Prostate gland (tissue), 2 donors: ENCODE results near the gene TIE1. TPM values are rescaled to one million over a fixed set of nuclear protein-coding genes. Genes with fewer than 3 reads are reported as not detected.
A peak's percentile ranks its signal among the peaks of the same experiment; 100 is the strongest.

ENCODE experiments used
- DNase-seq: peaks from one replicate; pipeline ENCODE4 v3.0.0-alpha.2; 2019; ENCODE audit warnings: low spot score
- H3K27ac ChIP-seq, 2 donors: fragments of 200-600 bp; sonication (generic); 2 replicates each; pipeline ENCODE4 v1.5.1; 2017 to 2019
- H3K27me3 ChIP-seq: fragments of 200-600 bp; sonication (generic); replicated peaks from 2 replicates; pipeline ENCODE4 v1.5.1; 2019; ENCODE audit not compliant: insufficient read depth
- H3K36me3 ChIP-seq, 2 donors: fragments of 200-600 bp; sonication (generic); 1 replicate in 1 of 2; 2 replicates in 1 of 2; pipeline versions ENCODE4 v1.5.1 to v1.8.1; 2017 to 2019
- H3K4me1 ChIP-seq: fragments of 200-600 bp; sonication (generic); replicated peaks from 2 replicates; pipeline ENCODE4 v1.5.1; 2019
- H3K4me3 ChIP-seq, 2 donors: fragments of 200-600 bp; sonication (generic); 2 replicates each; pipeline ENCODE4 v1.5.1; 2017 to 2019
- H3K9me3 ChIP-seq: fragments of 200-600 bp; sonication (generic); 2 replicates; pipeline ENCODE4 v1.5.1; 2017
- POLR2A ChIP-seq: fragments of 450-650 bp; IDR thresholded peaks from one replicate; pipeline ENCODE4 v1.6.1; 2016; ENCODE audit warnings: antibody characterized with exemption, mild to moderate bottlenecking
- POLR2AphosphoS5 ChIP-seq: sonication (generic); formaldehyde crosslinking; IDR thresholded peaks from one replicate; pipeline ENCODE4 v1.6.1; 2017; ENCODE audit warnings: antibody characterized with exemption
- WGBS: methylation state at CpG from one replicate; pipeline ENCODE4 v1.1.5; 2018; 5-methylcytosine and 5-hydroxymethylcytosine counted together
- intact Hi-C: fragments of 100-400 bp; cut with DNase I; formaldehyde crosslinking; loops from one replicate; pipeline ENCODE4 v1.14.2; 2022
- total RNA-seq, 2 donors: library from RNA; depleted of rRNA; stranded (reverse); fragments of >200 nt; gene quantifications; one replicate each; pipeline ENCODE4 v1.1.0, GENCODE V29; 2016
- TF ChIP-seq, protein P1 (sequence below), 4 experiments: fragments of 200-600 bp in 2 of 4; fragments of 450-650 bp in 2 of 4; sonication (generic) in 2 of 4; IDR thresholded peaks; 1 replicate in 3 of 4; 2 replicates in 1 of 4; pipeline ENCODE4 v1.5.1; 2016 to 2019; ENCODE audit warnings: antibody characterized with exemption in 4 of 4, mild to moderate bottlenecking in 2 of 4, moderate library complexity in 2 of 4

Gene TIE1
- total RNA-seq, 2 donors from 2014 or later = 18.7 to 21.7 TPM

DNA sequence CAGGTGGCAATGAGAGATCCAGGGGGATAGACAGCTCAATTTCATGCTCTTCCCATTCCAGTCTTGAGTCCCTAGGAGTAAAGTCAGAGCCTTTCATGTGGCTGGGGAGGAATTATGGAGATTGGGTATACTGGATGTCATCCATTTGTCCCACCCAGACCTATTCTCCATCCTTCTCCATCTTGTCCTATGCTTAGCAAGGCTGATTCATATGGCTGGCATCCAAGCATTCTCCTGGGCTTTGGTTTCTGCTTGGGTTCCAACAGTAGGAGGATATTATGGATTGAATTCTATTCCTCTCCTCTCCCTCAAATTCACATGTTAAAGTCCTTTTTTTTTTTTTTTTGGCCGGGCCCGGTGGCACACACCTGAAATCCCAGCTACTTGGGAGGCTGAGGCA, 54.2 kb downstream of the TIE1 start:
- Histone ChIP-seq H3K9me3 (no peaks in the 10 kb centered on the region), H3K4me3 (no peak overlapping the region), H3K27ac (no peak overlapping the region), H3K4me1 (peaks cover 5% of the 10 kb centered on the region), H3K27me3 (no peaks in the 10 kb centered on the region), H3K36me3 (no peaks in the 10 kb centered on the region)
- TF ChIP-seq POLR2A (no peak), POLR2AphosphoS5 (no peak)
- TF ChIP-seq, protein P1, sequence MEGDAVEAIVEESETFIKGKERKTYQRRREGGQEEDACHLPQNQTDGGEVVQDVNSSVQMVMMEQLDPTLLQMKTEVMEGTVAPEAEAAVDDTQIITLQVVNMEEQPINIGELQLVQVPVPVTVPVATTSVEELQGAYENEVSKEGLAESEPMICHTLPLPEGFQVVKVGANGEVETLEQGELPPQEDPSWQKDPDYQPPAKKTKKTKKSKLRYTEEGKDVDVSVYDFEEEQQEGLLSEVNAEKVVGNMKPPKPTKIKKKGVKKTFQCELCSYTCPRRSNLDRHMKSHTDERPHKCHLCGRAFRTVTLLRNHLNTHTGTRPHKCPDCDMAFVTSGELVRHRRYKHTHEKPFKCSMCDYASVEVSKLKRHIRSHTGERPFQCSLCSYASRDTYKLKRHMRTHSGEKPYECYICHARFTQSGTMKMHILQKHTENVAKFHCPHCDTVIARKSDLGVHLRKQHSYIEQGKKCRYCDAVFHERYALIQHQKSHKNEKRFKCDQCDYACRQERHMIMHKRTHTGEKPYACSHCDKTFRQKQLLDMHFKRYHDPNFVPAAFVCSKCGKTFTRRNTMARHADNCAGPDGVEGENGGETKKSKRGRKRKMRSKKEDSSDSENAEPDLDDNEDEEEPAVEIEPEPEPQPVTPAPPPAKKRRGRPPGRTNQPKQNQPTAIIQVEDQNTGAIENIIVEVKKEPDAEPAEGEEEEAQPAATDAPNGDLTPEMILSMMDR (IDR thresholded peaks at IDR 0.05) = no peak
- WGBS = 97% methylated on average over 2 of the region's 2 CpGs
- DNase-seq = no peak
- intact Hi-C loops = no loop called here

DNA sequence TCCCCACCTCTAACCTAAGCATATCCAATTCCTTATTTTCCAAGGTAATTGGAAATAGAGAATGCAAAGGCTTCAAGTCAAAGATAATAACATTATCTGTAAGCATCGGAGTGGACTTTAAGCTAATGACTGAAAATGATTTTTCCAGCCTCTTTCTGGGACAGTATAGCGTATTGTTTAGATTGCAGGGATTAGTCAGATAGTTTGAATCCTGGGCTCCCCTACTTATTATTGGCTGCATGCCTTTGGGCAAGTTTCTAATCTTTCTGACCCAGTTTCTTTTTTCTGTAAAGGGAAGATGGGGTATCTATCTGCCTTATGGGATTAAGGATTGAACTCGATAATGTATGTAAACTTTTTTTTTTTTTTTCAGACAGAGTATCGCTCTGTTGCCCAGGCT, 56.5 kb downstream of the TIE1 start:
- TF ChIP-seq POLR2A (no peak), POLR2AphosphoS5 (no peak)
- TF ChIP-seq, protein P1 (IDR thresholded peaks at IDR 0.05) = no peak
- Histone ChIP-seq H3K4me1 (peaks cover 5% of the 10 kb centered on the region), H3K4me3 (no peak overlapping the region), H3K27ac (no peak overlapping the region), H3K36me3 (no peaks in the 10 kb centered on the region), H3K27me3 (no peaks in the 10 kb centered on the region), H3K9me3 (no peaks in the 10 kb centered on the region)
- 92% methylated on average over 4 of the region's 4 CpGs for WGBS
- DNase-seq = no peak
- intact Hi-C loops = no loop called here

DNA sequence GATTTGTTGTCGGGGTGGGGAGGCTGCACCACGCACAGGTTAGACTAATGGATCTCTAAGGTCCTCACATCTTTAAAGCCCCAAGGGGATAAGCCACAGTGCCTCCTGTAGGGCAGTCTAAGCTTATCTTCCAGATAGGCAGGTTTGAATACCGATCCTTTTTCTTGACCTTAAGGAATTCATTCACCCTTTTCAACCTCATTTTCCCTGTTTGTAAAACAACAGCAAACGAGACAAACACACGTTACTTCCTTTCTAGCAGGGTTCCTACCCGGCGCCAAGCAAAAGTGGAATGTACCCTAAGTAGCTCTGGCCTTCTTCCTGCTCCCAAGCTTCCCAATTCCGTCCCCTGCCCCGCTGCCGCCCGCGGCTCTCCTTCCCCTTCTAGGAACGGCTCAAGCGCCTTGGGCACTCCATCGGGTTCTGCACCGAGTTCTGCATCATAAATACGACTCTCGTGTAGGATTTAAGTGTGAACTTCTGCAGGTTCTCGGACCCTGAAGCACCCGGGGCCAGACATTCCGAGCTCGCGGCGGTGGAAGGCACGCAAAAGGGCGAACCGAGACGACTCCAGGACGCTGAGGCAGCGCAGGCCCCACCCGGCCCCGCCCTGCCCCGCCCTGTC, 57.5 kb downstream of the TIE1 start:
- DNase-seq = no peak
- WGBS = under 1% methylated on average over 33 of the region's 33 CpGs
- intact Hi-C loops = no loop called here
- Histone ChIP-seq H3K4me3 (peak overlapping the region; percentile 56 to 59), H3K27me3 (no peaks in the 10 kb centered on the region), H3K36me3 (peaks cover 0 to 1% of the 10 kb centered on the region in 2 donors), H3K27ac (peak overlapping the region; percentile 87 to 92), H3K9me3 (no peaks in the 10 kb centered on the region), H3K4me1 (peaks cover 5% of the 10 kb centered on the region)
- TF ChIP-seq, protein P1 (IDR thresholded peaks at IDR 0.05) = peak in 2 of 4 experiments; percentile 46 to 50
- no peak for TF ChIP-seq POLR2AphosphoS5
- TF ChIP-seq POLR2A = no peak

DNA sequence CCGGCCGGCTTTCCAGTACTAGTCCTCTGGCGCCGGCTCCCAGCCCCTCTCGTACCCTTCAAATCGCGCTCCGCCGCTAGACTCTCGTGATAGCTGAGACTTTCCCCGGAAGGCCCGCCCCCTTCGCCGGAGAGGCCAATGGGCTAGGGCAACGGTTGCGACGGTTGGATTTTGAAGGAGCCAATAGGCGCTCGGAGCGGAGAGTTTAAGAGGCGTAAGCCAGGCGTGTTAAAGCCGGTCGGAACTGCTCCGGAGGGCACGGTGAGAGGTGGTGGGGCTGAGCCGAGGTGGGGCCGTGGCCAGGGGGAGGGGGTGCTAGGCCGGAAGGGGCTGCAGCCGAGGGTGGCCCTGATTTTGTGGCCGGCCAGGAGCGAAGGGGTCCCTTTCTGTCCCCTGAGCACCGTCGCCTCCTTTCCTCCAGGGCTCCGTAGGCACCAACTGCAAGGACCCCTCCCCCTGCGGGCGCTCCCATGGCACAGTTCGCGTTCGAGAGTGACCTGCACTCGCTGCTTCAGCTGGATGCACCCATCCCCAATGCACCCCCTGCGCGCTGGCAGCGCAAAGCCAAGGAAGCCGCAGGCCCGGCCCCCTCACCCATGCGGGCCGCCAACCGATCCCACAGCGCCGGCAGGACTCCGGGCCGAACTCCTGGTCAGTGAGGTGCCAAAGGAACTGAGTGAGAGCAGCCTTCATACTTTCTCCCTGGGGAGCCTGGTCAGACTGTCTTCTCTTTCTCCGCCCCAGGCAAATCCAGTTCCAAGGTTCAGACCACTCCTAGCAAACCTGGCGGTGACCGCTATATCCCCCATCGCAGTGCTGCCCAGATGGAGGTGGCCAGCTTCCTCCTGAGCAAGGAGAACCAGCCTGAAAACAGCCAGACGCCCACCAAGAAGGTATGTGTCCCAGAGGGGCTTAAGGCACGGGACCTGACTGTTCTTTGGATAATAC, 58.2 kb downstream of the TIE1 start, which contains the start of gene CDC20:
Gene CDC20 (plus strand): TSS at position 236 of the 948 bp plus-strand sequence. CDS start 235 bp downstream, at position 471.
- no peaks in the 10 kb centered on the region for H3K9me3 ChIP-seq
- H3K4me1 ChIP-seq = peaks cover 5% of the 10 kb centered on the region
- DNase-seq = peak; percentile 98
- peak within 1 kb of the TSS; percentile 56 to 59 for H3K4me3 ChIP-seq
- peak within 1 kb of the TSS; percentile 87 to 92 for H3K27ac ChIP-seq
- H3K27me3 ChIP-seq = no peaks in the 10 kb centered on the region
- intact Hi-C loops = no loop called here
- TF ChIP-seq POLR2A (peak; percentile 2), POLR2AphosphoS5 (peak; percentile 95)
- TF ChIP-seq, protein P1 (IDR thresholded peaks at IDR 0.05) = no peak
- 1% methylated on average over 55 of the region's 59 CpGs for WGBS
- H3K36me3 ChIP-seq = peaks cover 0 to 9% of the 10 kb centered on the region in 2 donors
